Large intestine (tissue), 3 donors: ENCODE data around the gene CYSTM1. TPM values are rescaled to one million over a fixed set of nuclear protein-coding genes. Genes with fewer than 3 reads are reported as not detected.

Experiments
- DNase-seq, 2 donors: peaks; one replicate each; pipeline versions ENCODE4 v3.0.0 to v3.0.0-alpha.2; 2013
- H3K27ac ChIP-seq: one replicate; pipeline ENCODE4 v1.5.1; 2013; ENCODE audit warnings: low read length
- H3K27me3 ChIP-seq: 2 replicates; pipeline ENCODE4 v1.6.1; 2013; ENCODE audit warnings: low read length; ENCODE audit not compliant: control insufficient read depth, insufficient read depth
- H3K36me3 ChIP-seq: 2 replicates; pipeline ENCODE4 v1.6.1; 2013; ENCODE audit warnings: low read length; ENCODE audit not compliant: control insufficient read depth, insufficient read depth
- H3K4me1 ChIP-seq: one replicate; pipeline ENCODE4 v1.6.1; 2013; ENCODE audit warnings: low read length; ENCODE audit not compliant: control insufficient read depth, insufficient read depth
- H3K4me3 ChIP-seq: one replicate; pipeline ENCODE4 v1.5.1; 2013; ENCODE audit warnings: low read length
- H3K9me3 ChIP-seq: one replicate; pipeline ENCODE4 v1.6.1; 2013; ENCODE audit warnings: mild to moderate bottlenecking, low read depth, low read length, moderate library complexity; ENCODE audit not compliant: control insufficient read depth
- WGBS: methylation state at CpG from one replicate; pipeline ENCODE4 v1.1.5; 2013; ENCODE audit warnings: low lambda C conversion rate; ENCODE audit not compliant: insufficient coverage; 5-methylcytosine and 5-hydroxymethylcytosine counted together
- polyA plus RNA-seq: library from polyadenylated mRNA; unstranded; fragments of 120-200 nt; gene quantifications from one replicate; pipeline ENCODE4 v1.2.1, GENCODE V29; 2013

CYSTM1 gene
- polyA plus RNA-seq, 1 donor = 94.5 TPM

GRCh38 chr5:140157032-140157781, 17.8 kb upstream of the CYSTM1 start:
- WGBS = no CpG with 5 or more reads among the region's 30 CpGs

GRCh38 chr5:140159014-140159927, 15.7 kb upstream of the CYSTM1 start:
- Histone ChIP-seq H3K36me3 (no peaks in the 10 kb centered on the region), H3K27me3 (no peaks in the 10 kb centered on the region), H3K9me3 (no peaks in the 10 kb centered on the region), H3K4me1 (peaks cover 3% of the 10 kb centered on the region), H3K27ac (no peak overlapping the region), H3K4me3 (no peak overlapping the region)
- DNase-seq = no peak
- WGBS = no CpG with 5 or more reads among the region's 7 CpGs

More at GRCh38 chr5:140157032-140157781, 17.8 kb upstream of the CYSTM1 start:
- Histone ChIP-seq H3K4me1 (peaks cover 3% of the 10 kb centered on the region), H3K27ac (no peak overlapping the region), H3K27me3 (peaks cover 13% of the 10 kb centered on the region), H3K36me3 (no peaks in the 10 kb centered on the region), H3K9me3 (no peaks in the 10 kb centered on the region), H3K4me3 (peak overlapping the region; percentile 25)
- peak; percentile 77 to 83 for DNase-seq

- 82% methylated on average over 2 of the region's 5 CpGs for WGBS
- Histone ChIP-seq H3K4me1 (peaks cover 12% of the 10 kb centered on the region), H3K9me3 (no peaks in the 10 kb centered on the region), H3K36me3 (no peaks in the 10 kb centered on the region), H3K27me3 (no peaks in the 10 kb centered on the region), H3K27ac (no peak overlapping the region), H3K4me3 (no peak overlapping the region)
- no peak for DNase-seq
Measured at GRCh38 chr5:140162275-140162674, 12.7 kb upstream of the CYSTM1 start.

GRCh38 chr5:140162781-140163180, 12.2 kb upstream of the CYSTM1 start:
- no peaks in the 10 kb centered on the region for H3K36me3 ChIP-seq
- no CpG with 5 or more reads among the region's 5 CpGs for WGBS

GRCh38 chr5:140165101-140165922, 9.7 kb upstream of the CYSTM1 start:
- Histone ChIP-seq H3K9me3 (no peaks in the 10 kb centered on the region), H3K4me3 (no peak overlapping the region), H3K4me1 (peaks cover 12% of the 10 kb centered on the region), H3K27ac (peak overlapping the region; percentile 60), H3K36me3 (no peaks in the 10 kb centered on the region), H3K27me3 (no peaks in the 10 kb centered on the region)
- peak; percentile 45 to 70 for DNase-seq
- WGBS = 20% methylated on average over 2 of the region's 5 CpGs

More at GRCh38 chr5:140162781-140163180, 12.2 kb upstream of the CYSTM1 start:
- Histone ChIP-seq H3K9me3 (no peaks in the 10 kb centered on the region), H3K4me3 (no peak overlapping the region), H3K27me3 (no peaks in the 10 kb centered on the region), H3K4me1 (peaks cover 12% of the 10 kb centered on the region), H3K27ac (no peak overlapping the region)
- no peak for DNase-seq

GRCh38 chr5:140165923-140166270, 9.1 kb upstream of the CYSTM1 start:
- Histone ChIP-seq H3K9me3 (no peaks in the 10 kb centered on the region), H3K4me3 (no peak overlapping the region), H3K27me3 (no peaks in the 10 kb centered on the region), H3K4me1 (peaks cover 12% of the 10 kb centered on the region), H3K27ac (peak overlapping the region; percentile 60), H3K36me3 (no peaks in the 10 kb centered on the region)
- no peak for DNase-seq
- no CpG with 5 or more reads among the region's 4 CpGs for WGBS

GRCh38 chr5:140166911-140167310, 8.1 kb upstream of the CYSTM1 start:
- Histone ChIP-seq H3K27me3 (no peaks in the 10 kb centered on the region), H3K9me3 (no peaks in the 10 kb centered on the region), H3K36me3 (no peaks in the 10 kb centered on the region), H3K27ac (no peak overlapping the region), H3K4me3 (no peak overlapping the region), H3K4me1 (peaks cover 12% of the 10 kb centered on the region)
- no peak for DNase-seq

- Histone ChIP-seq H3K27ac (no peak overlapping the region), H3K4me3 (no peak overlapping the region), H3K9me3 (no peaks in the 10 kb centered on the region), H3K36me3 (no peaks in the 10 kb centered on the region), H3K27me3 (no peaks in the 10 kb centered on the region), H3K4me1 (peaks cover 12% of the 10 kb centered on the region)
- no CpG with 5 or more reads among the region's 2 CpGs for WGBS
- no peak for DNase-seq
Measured at GRCh38 chr5:140168371-140168770, 6.6 kb upstream of the CYSTM1 start.

- peaks cover 15% of the 10 kb centered on the region for H3K4me1 ChIP-seq
- no peak overlapping the region for H3K4me3 ChIP-seq
- DNase-seq = no peak
- WGBS = no CpG with 5 or more reads among the region's 1 CpG
- no peaks in the 10 kb centered on the region for H3K36me3 ChIP-seq
- no peaks in the 10 kb centered on the region for H3K9me3 ChIP-seq
- no peak overlapping the region for H3K27ac ChIP-seq
- H3K27me3 ChIP-seq = no peaks in the 10 kb centered on the region
Measured at GRCh38 chr5:140169410-140169809, 5.6 kb upstream of the CYSTM1 start.

GRCh38 chr5:140172483-140172882, 2.5 kb upstream of the CYSTM1 start:
- H3K36me3 ChIP-seq = no peaks in the 10 kb centered on the region
- H3K9me3 ChIP-seq = peaks cover 5% of the 10 kb centered on the region
- peak in 1 of 2 donors; percentile 52 for DNase-seq
- H3K4me1 ChIP-seq = peaks cover 16% of the 10 kb centered on the region
- no peaks in the 10 kb centered on the region for H3K27me3 ChIP-seq
- H3K4me3 ChIP-seq = no peak overlapping the region
- WGBS = no CpG with 5 or more reads among the region's 2 CpGs
- no peak overlapping the region for H3K27ac ChIP-seq
